Measurements from ENCODE around the gene ATG5.
"Not testable (repeated sequence)": the region's sequence is repeated elsewhere in the genome, so short reads cannot be mapped to it uniquely, and the experiment has no call there.

The ATG5 gene

DNA sequence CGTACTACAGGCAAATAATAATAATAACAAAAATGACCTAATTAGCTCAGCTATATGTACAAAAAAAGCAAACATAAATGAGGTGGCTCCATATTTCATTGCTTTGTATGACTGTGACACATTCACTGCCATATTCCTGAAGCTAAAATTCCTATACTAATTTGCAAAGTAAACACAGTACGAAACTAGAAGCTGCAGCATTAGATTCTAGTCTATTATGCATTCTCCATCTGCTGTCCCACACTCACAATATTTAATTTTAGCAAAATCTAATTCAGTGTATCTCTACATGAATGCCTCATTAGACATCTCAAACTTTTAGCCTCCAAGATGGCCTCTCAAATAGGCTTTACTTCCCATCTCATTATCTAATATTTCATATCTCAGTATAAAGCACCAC, 55.1 kb downstream of the ATG5 start:
- ChIA-PET CTCF (no interaction called here), POLR2A (ENCODE audit: low non-redundant PET) (no interaction called here)
- TF ChIP-seq, protein P1, sequence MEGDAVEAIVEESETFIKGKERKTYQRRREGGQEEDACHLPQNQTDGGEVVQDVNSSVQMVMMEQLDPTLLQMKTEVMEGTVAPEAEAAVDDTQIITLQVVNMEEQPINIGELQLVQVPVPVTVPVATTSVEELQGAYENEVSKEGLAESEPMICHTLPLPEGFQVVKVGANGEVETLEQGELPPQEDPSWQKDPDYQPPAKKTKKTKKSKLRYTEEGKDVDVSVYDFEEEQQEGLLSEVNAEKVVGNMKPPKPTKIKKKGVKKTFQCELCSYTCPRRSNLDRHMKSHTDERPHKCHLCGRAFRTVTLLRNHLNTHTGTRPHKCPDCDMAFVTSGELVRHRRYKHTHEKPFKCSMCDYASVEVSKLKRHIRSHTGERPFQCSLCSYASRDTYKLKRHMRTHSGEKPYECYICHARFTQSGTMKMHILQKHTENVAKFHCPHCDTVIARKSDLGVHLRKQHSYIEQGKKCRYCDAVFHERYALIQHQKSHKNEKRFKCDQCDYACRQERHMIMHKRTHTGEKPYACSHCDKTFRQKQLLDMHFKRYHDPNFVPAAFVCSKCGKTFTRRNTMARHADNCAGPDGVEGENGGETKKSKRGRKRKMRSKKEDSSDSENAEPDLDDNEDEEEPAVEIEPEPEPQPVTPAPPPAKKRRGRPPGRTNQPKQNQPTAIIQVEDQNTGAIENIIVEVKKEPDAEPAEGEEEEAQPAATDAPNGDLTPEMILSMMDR (conservative IDR thresholded peaks at IDR 0.05; ENCODE audit: low read depth) = no peak
- no peak overlapping the region for H3K27ac ChIP-seq
- DNase-seq (ENCODE audit: low spot score) = no peak

DNA sequence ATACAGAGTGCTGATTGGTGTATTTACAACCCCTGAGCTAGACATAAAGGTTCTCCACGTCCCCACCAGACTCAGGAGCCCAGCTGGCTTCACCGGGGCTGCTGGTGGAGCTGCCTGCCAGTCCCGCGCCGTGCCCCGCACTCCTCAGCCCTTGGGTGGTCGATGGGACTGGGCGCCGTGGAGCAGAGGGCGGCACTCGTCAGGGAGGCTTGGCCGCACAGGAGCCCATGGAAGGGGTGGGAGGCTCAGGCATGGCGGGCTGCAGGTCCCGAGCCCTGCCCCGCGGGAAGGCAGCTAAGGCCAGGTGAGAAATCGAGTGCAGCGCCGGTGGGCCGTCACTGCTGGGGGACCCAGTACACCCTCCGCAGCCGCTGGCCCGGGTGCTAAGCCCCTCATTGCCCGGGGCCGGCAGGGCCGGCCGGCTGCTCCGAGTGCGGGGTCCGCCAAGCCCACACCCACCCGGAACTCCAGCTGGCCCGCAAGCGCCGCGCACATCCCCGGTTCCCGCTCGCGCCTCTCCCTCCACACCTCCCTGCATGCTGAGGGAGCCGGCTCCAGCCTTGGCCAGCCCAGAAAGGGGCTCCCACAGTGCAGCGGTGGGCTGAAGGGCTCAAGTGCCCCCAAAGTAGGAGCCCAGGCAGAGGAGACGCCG, 56.2 kb downstream of the ATG5 start:
- H3K27ac ChIP-seq; POLR2A ChIA-PET (ENCODE audit: low non-redundant PET); DNase-seq (ENCODE audit: low spot score); CTCF ChIA-PET: not testable (repeated sequence)

DNA sequence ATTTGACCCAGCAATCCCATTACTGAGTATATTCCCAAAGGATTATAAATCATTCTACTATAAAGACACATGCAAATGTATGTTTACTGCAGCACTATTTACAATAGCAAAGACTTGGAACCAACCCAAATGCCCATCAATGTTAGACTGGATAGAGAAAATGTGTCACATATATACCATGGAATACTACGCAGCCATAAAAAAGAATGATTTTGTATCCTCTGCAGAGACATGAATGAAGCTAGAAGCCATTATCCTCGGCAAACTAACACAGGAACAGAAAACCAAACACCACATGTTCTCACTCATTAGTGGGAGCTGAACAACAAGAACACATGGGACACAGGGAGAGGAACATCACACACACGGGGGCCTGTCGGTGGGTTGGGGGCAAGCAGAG, 57.1 kb downstream of the ATG5 start:
- POLR2A ChIA-PET (ENCODE audit: low non-redundant PET); H3K27ac ChIP-seq; DNase-seq (ENCODE audit: low spot score); CTCF ChIA-PET: not testable (repeated sequence)

DNA sequence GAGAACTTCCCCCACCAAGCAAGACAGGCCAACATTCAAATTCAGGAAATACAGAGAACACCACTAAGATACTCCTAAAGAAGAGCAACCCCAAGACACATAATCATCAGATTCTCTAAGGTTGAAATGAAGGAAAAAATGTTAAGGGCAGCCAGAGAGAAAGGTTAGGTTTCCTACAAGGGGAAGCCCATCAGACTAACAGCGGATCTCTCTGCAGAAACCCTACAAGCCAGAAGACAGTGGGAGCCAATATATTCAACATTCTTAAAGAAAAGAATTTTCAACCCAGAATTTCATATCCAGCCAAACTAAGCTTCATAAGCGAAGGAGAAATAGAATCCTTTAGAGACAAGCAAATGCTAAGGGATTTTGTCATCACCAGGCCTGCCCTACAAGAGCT, 61.1 kb downstream of the ATG5 start:
- CTCF ChIA-PET; POLR2A ChIA-PET (ENCODE audit: low non-redundant PET); DNase-seq (ENCODE audit: low spot score); H3K27ac ChIP-seq: not testable (repeated sequence)

DNA sequence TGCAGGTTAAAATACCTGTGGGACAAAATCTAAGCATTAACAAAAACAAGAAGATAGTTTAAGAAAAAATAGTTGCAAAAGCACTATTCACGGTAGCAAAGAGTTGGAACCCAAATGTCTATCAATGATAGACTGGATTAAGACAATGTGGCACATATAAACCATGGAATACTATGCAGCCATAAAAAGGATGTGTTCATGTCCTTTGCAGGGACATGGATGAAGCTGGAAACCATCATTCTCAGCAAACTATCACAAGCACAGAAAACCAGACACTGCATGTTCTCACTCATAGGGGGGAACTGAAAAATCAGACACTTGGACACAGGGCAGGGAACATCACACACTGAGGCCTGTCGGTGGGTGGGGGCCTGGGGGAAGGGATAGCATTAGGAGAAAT, 65.8 kb downstream of the ATG5 start:
- CTCF ChIA-PET; DNase-seq (ENCODE audit: low spot score); H3K27ac ChIP-seq; POLR2A ChIA-PET (ENCODE audit: low non-redundant PET): not testable (repeated sequence)

DNA sequence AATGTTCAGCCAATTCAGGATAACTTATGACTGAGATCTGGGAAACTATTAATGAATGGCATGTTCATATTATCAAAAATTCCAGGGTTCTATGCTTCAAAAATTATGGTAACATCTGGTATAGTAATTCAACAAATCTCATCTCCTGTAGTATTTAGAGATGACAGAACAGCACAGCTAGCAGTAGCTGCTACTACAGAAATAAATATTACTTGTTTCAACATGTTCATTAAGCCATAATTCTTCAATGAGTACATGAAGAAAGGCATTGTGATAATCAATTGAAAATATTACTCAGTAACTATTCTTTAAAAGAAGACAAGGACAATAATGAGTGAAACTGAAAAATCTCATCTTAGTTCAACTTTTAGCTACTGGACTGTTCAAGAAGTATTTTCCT, 66.8 kb downstream of the ATG5 start:
- CTCF ChIA-PET = no interaction called here
- POLR2A ChIA-PET (ENCODE audit: low non-redundant PET) = no interaction called here
- TF ChIP-seq, protein P1 (conservative IDR thresholded peaks at IDR 0.05; ENCODE audit: low read depth) = no peak
- DNase-seq (ENCODE audit: low spot score) = peak; percentile 8
- no peak overlapping the region for H3K27ac ChIP-seq

DNA sequence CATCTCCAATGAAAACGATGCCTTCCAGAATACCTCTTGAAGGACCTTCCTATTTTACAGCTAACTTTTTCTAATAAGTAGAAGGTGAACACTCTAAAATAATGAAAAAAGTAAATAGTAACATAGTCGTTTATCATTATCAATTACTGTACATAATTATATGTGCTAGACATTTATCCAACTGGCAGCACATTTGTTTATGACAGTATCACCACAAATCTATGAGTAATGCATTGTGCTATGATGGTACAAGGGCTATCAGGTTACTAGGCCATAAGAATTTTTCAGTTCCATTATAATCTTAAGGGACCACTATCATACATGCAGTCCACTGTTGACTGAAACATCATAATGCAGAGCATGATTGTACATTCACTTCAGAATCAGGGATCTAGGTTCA, 68.4 kb downstream of the ATG5 start:
- ChIA-PET CTCF (no interaction called here), POLR2A (ENCODE audit: low non-redundant PET) (no interaction called here)
- no peak overlapping the region for H3K27ac ChIP-seq
- peak; percentile 21 for DNase-seq (ENCODE audit: low spot score)
- TF ChIP-seq, protein P1 (conservative IDR thresholded peaks at IDR 0.05; ENCODE audit: low read depth) = no peak

DNA sequence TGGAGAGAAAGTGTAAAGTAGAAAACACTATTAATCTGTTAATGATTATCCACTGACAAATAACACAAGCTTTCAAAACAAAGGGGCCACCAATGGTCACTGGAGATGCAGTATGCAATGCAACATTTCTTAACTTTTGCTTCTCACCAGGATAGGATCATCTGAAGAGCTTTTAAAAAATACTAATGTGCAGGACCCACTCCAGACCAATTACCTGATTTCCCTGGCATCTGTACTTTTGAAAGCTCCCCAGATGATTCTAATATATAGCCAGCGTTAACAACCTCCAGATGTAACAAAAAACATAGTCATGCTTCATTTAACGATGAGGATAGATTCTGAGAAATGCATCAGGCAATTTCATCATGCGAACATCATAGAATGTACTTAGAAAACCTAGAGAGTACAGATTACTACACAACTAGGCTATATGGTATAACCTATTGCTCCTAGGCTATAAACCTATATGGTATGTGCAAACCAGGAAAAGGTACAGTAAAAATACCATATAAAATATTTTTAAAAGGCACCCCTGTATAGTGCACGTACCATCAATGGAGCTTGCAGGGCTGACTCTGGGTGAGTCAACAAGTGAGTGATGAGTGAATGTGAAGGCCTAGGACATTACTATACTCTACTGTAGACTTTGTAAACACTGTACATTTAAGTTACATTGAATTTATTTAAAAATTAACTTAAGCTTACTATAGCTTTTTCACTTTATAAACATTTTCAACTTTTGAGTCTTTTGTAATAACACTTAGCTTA, 69.2 kb downstream of the ATG5 start:
- ChIA-PET CTCF (no interaction called here), POLR2A (ENCODE audit: low non-redundant PET) (no interaction called here)
- DNase-seq (ENCODE audit: low spot score) = no peak
- no peak overlapping the region for H3K27ac ChIP-seq
- TF ChIP-seq, protein P1 (conservative IDR thresholded peaks at IDR 0.05; ENCODE audit: low read depth) = no peak

DNA sequence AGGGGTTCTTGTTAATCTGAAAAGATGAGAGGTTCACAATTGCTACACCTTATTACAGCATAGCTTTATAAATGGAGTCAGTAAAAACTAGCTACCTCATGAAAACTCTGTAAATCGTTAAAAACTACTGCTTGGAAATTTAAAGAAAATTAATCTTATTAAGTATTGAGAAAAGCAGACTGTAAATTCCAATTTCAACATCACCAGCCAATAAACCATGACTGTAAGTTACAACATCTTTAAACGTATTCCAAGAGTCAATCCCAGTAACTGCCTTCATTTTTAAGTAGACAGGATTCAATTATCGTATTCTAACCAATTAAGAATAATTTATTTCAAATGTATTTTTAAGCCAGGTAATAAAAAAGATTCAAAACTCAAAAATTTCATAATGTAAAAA, 70.3 kb downstream of the ATG5 start:
- DNase-seq (ENCODE audit: low spot score) = no peak
- no peak overlapping the region for H3K27ac ChIP-seq
- TF ChIP-seq, protein P1 (conservative IDR thresholded peaks at IDR 0.05; ENCODE audit: low read depth) = no peak
- ChIA-PET POLR2A (ENCODE audit: low non-redundant PET) (no interaction called here), CTCF (no interaction called here)

All from RWPE1 (cell line).